Nephron progenitor cell (in vitro differentiated cells): Measurements from ENCODE around the gene WNK3.

Source experiments
- DNase-seq: peaks from one replicate; pipeline ENCODE4 v3.0.0; 2021
- H3K27ac Mint-ChIP-seq: 2 replicates; pipeline ENCODE4 v1.8.0; 2021; ENCODE audit warnings: mild to moderate bottlenecking, moderate library complexity, mixed read lengths
- H3K27me3 Mint-ChIP-seq: 2 replicates; pipeline ENCODE4 v1.8.0; 2021; ENCODE audit warnings: mild to moderate bottlenecking, low read depth, mixed read lengths; ENCODE audit not compliant: poor library complexity
- H3K36me3 Mint-ChIP-seq: 2 replicates; pipeline ENCODE4 v1.8.0; 2021; ENCODE audit warnings: low read depth, mixed read lengths
- H3K4me1 Mint-ChIP-seq: 2 replicates; pipeline ENCODE4 v1.8.0; 2021; ENCODE audit warnings: mixed read lengths
- H3K4me3 Mint-ChIP-seq: 2 replicates; pipeline ENCODE4 v1.8.0; 2021; ENCODE audit warnings: mild to moderate bottlenecking, moderate library complexity, mixed read lengths
- H3K9me3 Mint-ChIP-seq: 2 replicates; pipeline ENCODE4 v1.8.0; 2021; ENCODE audit warnings: mild to moderate bottlenecking, moderate library complexity, mixed read lengths
- CTCF ChIP-seq: fragments of 200-600 bp; sonication (generic); IDR thresholded peaks from 2 replicates; pipeline ENCODE4 v1.5.0; 2021; ENCODE audit warnings: antibody characterized with exemption

The WNK3 gene

DNA sequence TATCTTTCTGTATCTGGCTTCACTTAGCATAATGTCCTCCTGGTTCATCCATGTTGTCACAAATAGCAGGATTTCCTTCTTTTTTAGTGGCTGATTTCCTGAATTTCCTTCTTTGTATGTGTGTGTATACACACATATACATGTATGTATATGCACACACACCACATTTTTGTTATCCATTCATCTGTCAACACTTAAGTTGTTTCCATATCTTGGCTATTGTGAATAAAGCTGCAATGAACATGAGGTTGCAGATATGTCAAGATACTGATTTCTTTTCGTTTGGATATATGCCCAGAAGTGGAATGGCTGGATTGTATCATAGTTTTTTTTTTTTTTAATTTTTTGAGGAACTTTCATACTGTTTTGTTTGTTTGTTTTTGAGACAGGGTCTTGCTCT lies 76.2 kb downstream of the WNK3 start:
- Mint-ChIP-seq H3K4me3 (no peak overlapping the region), H3K27me3 (no peaks in the 10 kb centered on the region), H3K27ac (no peak overlapping the region), H3K4me1 (no peaks in the 10 kb centered on the region), H3K36me3 (peaks cover 48% of the 10 kb centered on the region), H3K9me3 (peaks cover 48% of the 10 kb centered on the region)
- DNase-seq: no peak
- TF ChIP-seq CTCF: no peak

- Mint-ChIP-seq H3K27me3 (no peaks in the 10 kb centered on the region), H3K27ac (no peak overlapping the region), H3K36me3 (peaks cover 46% of the 10 kb centered on the region), H3K9me3 (peaks cover 56% of the 10 kb centered on the region), H3K4me1 (no peaks in the 10 kb centered on the region), H3K4me3 (no peak overlapping the region)
- TF ChIP-seq CTCF: no peak
- DNase-seq: no peak
These were observed 77.4 kb downstream of the WNK3 start for GRCh38 chrX:54280466-54280865.

DNA sequence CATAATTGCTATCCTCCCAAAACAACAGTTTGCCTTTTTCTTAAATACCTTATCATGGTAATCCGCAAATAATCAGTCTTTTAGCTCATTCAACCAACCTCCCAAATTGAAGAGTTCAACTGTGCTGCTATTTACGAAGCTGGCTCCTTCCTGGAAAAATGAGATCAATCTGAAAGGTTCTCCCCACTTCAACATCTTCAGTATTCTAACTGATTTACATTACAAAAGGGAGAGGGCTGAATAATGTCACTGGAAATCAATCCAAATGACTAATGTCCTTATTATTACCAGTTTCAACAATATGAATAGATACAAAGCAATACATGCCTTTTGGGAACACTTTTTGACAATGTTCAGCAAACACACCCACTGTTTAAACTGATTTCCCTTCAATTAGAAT lies 86.2 kb downstream of the WNK3 start:
- Mint-ChIP-seq H3K9me3 (peaks cover 26% of the 10 kb centered on the region), H3K4me3 (no peak overlapping the region), H3K36me3 (peaks cover 4% of the 10 kb centered on the region), H3K4me1 (no peaks in the 10 kb centered on the region), H3K27ac (no peak overlapping the region), H3K27me3 (no peaks in the 10 kb centered on the region)
- no peak for TF ChIP-seq CTCF
- no peak for DNase-seq

DNA sequence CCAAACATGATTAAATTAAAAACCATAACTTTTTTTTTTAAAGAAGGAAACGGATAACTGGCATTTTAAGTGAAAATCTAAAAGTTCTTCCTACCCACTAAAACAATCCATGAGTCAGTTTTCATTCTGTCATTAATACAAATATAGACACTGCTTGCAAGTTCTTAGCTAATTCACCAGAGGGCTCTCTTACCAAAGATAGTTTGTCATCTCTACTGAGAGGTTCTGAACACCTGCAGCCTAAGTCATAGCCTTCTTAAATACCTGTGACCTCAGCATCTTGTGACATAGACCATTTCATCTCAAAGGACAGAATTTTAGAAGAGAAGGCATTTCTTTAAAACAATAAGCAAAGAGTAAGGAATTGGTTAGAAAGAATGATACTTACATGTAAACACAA lies 109.5 kb downstream of the WNK3 start:
- no peak for DNase-seq
- Mint-ChIP-seq H3K9me3 (peaks cover 9% of the 10 kb centered on the region), H3K4me3 (no peak overlapping the region), H3K27me3 (no peaks in the 10 kb centered on the region), H3K36me3 (peaks cover 19% of the 10 kb centered on the region), H3K4me1 (no peaks in the 10 kb centered on the region), H3K27ac (no peak overlapping the region)
- no peak for TF ChIP-seq CTCF

GRCh38 chrX:54246866-54247265 lies 111.0 kb downstream of the WNK3 start:
- no peak for TF ChIP-seq CTCF
- H3K36me3 Mint-ChIP-seq: peaks cover 19% of the 10 kb centered on the region
- H3K27me3 Mint-ChIP-seq: no peaks in the 10 kb centered on the region
- peaks cover 12% of the 10 kb centered on the region for H3K9me3 Mint-ChIP-seq
- H3K4me3 Mint-ChIP-seq: no peak overlapping the region
- DNase-seq: no peak
- no peaks in the 10 kb centered on the region for H3K4me1 Mint-ChIP-seq
- H3K27ac Mint-ChIP-seq: no peak overlapping the region

- peaks cover 48% of the 10 kb centered on the region for H3K36me3 Mint-ChIP-seq
- peaks cover 38% of the 10 kb centered on the region for H3K9me3 Mint-ChIP-seq
- no peak overlapping the region for H3K4me3 Mint-ChIP-seq
- no peaks in the 10 kb centered on the region for H3K27me3 Mint-ChIP-seq
- no peak for TF ChIP-seq CTCF
- no peaks in the 10 kb centered on the region for H3K4me1 Mint-ChIP-seq
- DNase-seq: no peak
- no peak overlapping the region for H3K27ac Mint-ChIP-seq
These were observed 119.3 kb downstream of the WNK3 start for GRCh38 chrX:54238588-54238987.
